K562 (cell line): ENCODE measurements around the gene PCDHA9. TPM values are rescaled to one million over a fixed set of nuclear protein-coding genes. Genes with fewer than 3 reads are reported as not detected.

Experiments used
- MAFK ChIP-seq: IDR thresholded peaks from 2 replicates; pipeline ENCODE4 v1.6.1; 2011; ENCODE audit warnings: low read length, improper control_type of control experiment
- MAX ChIP-seq: sonication (generic); formaldehyde crosslinking; IDR thresholded peaks from 2 replicates; pipeline ENCODE4 v1.9.0; 2022; ENCODE audit warnings: mild to moderate bottlenecking, missing genetic modification reagents
- NCOR1 ChIP-seq: fragments of 450-650 bp; IDR thresholded peaks from 2 replicates; pipeline ENCODE4 v1.6.1; 2016; ENCODE audit warnings: mild to moderate bottlenecking, moderate library complexity
- PHF8 ChIP-seq: fragments of 200-600 bp; sonication (generic); IDR thresholded peaks from 2 replicates; pipeline ENCODE4 v1.6.1; 2012; ENCODE audit warnings: mixed run types, mild to moderate bottlenecking, inconsistent platforms, low read length, moderate library complexity, borderline replicate concordance
- ZNF57 ChIP-seq: fragments of 450-650 bp; formaldehyde crosslinking; IDR thresholded peaks from 2 replicates; pipeline ENCODE4 v1.4.0; 2020; ENCODE audit warnings: mild to moderate bottlenecking, moderate library complexity
- polyA plus RNA-seq, 8 experiments: library from polyadenylated mRNA; depleted of rRNA in 4 of 8; stranded (reverse) in 5 of 8; unstranded in 3 of 8; fragments of >200 nt; fragmentation: Nextera tagmentation in 2 of 8; fragmentation: Illumina TruSeq in 1 of 8; extraction: Ambion mirVana in 2 of 8; extraction: Trizol in 1 of 8; gene quantifications; 2 replicates each; pipeline versions ENCODE4 v1.2.1 to v1.2.3, GENCODE V29; 2011 to 2014; ENCODE audit warnings: inconsistent platforms in 1 of 8, missing spikeins in 1 of 8
- total RNA-seq, 7 experiments: library from RNA; depleted of rRNA in 6 of 7; stranded (reverse); fragments of >200 nt in 6 of 7; fragmentation: Illumina TruSeq in 2 of 7; extraction: Trizol in 2 of 7; gene quantifications; 2 replicates each; pipeline versions ENCODE4 v1.2.1 to v1.2.3, GENCODE V29; 2011 to 2021; ENCODE audit warnings: low replicate concordance in 1 of 7
- TF ChIP-seq, protein P1 (sequence below), 2 experiments: fragments of 250-450 bp in 1 of 2; fragments of 450-650 bp in 1 of 2; sonication (Bioruptor Pico) in 1 of 2; IDR thresholded peaks; 2 replicates each; pipeline versions ENCODE4 v1.6.1 to v1.8.0; 2016 to 2021; ENCODE audit warnings: mild to moderate bottlenecking in 2 of 2, moderate library complexity in 2 of 2, missing compliant biosample characterization in 1 of 2, missing genetic modification characterization in 1 of 2

Gene PCDHA9
- total and polyA plus RNA-seq, 9 of the 15 experiments (the other 6 are each of a cell fraction or from before 2014, with no cell fraction given) = not detected

GRCh38 chr5:140835622-140836510 is 12.3 kb upstream of the PCDHA9 start (continued):
- no peak for TF ChIP-seq NCOR1
- no peak for TF ChIP-seq PHF8
- TF ChIP-seq MAX (CRISPR knock-in tag) = no peak
- no peak for TF ChIP-seq ZNF57 (CRISPR knock-in tag)
- TF ChIP-seq, protein P1, sequence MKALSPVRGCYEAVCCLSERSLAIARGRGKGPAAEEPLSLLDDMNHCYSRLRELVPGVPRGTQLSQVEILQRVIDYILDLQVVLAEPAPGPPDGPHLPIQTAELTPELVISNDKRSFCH (CRISPR knock-in tag; IDR thresholded peaks at IDR 0.05) = no peak
- TF ChIP-seq, protein P1 (tag; IDR thresholded peaks at IDR 0.05) = no peak
- TF ChIP-seq MAFK = no peak
- TF ChIP-seq, all 486 proteins: peak for 0
